Activated naive CD4-positive, alpha-beta T cell treated with anti-CD3 and anti-CD28 coated beads, Interleukin-2, amount 50 U/mL, for 72 hours (primary cell): ENCODE data around the gene MEIS2. TPM values are rescaled to one million over a fixed set of nuclear protein-coding genes. Genes with fewer than 3 reads are reported as not detected.

Experiments used
- ATAC-seq, 2 donors: fragments of 150-1000 bp; cut with Tn5 transposase; 2 replicates each; pipeline ENCODE4 v1.10.0; 2021; ENCODE audit warnings: mild to moderate bottlenecking in 2 of 2, moderate library complexity in 2 of 2
- DNase-seq, 2 donors: peaks; one replicate each; pipeline ENCODE4 v3.0.0; 2021 to 2022; ENCODE audit warnings: low spot score in 2 of 2
- H3K27ac Mint-ChIP-seq, 2 donors: one replicate each; pipeline ENCODE4 v1.8.0; 2022; ENCODE audit warnings: mild to moderate bottlenecking in 2 of 2, mixed read lengths in 2 of 2
- H3K36me3 Mint-ChIP-seq, 2 donors: one replicate each; pipeline ENCODE4 v1.8.0; 2022; ENCODE audit warnings: mixed read lengths in 2 of 2
- H3K9me3 Mint-ChIP-seq, 2 donors: one replicate each; pipeline ENCODE4 v1.8.0; 2022; ENCODE audit warnings: mixed read lengths in 2 of 2
- total RNA-seq, 2 donors: library from RNA; stranded (reverse); gene quantifications; one replicate each; pipeline ENCODE4 v1.2.3, GENCODE V29; 2022

MEIS2 gene
- total RNA-seq, 2 donors from 2014 or later, result 0.16 TPM; not detected in 1

- ATAC-seq, result no peak
- no peak for DNase-seq
- Mint-ChIP-seq H3K9me3 (peaks cover 0 to 6% of the 10 kb centered on the region in 2 donors), H3K27ac (no peak overlapping the region), H3K36me3 (peaks cover 22 to 27% of the 10 kb centered on the region in 2 donors)
Measured at GRCh38 chr15:36884518-36884875, 215.9 kb downstream of the MEIS2 start.

GRCh38 chr15:36883713-36884517 is 216.4 kb downstream of the MEIS2 start:
- ATAC-seq (peak in 1 of 2 donors; percentile 84), DNase-seq (peak in 1 of 2 donors; percentile 81)
- Mint-ChIP-seq H3K9me3 (peaks cover 0 to 6% of the 10 kb centered on the region in 2 donors), H3K36me3 (peaks cover 22 to 33% of the 10 kb centered on the region in 2 donors), H3K27ac (peak overlapping the region in 1 of 2 donors; percentile 29)

GRCh38 chr15:36882487-36883131 is 217.7 kb downstream of the MEIS2 start:
- Mint-ChIP-seq H3K9me3 (peaks cover 0 to 6% of the 10 kb centered on the region in 2 donors), H3K27ac (no peak overlapping the region), H3K36me3 (peaks cover 17 to 41% of the 10 kb centered on the region in 2 donors)
- DNase-seq, result no peak
- ATAC-seq, result no peak

- DNase-seq, result no peak
- H3K9me3 Mint-ChIP-seq, result peaks cover 0 to 6% of the 10 kb centered on the region in 2 donors
- peaks cover 12 to 44% of the 10 kb centered on the region in 2 donors for H3K36me3 Mint-ChIP-seq
- H3K27ac Mint-ChIP-seq, result no peak overlapping the region
- ATAC-seq, result no peak
Measured at GRCh38 chr15:36882056-36882455, 218.3 kb downstream of the MEIS2 start.

- no peak for DNase-seq
- Mint-ChIP-seq H3K27ac (no peak overlapping the region), H3K9me3 (peaks cover 0 to 6% of the 10 kb centered on the region in 2 donors), H3K36me3 (peaks cover 9 to 42% of the 10 kb centered on the region in 2 donors)
- ATAC-seq, result no peak
Measured at GRCh38 chr15:36881516-36881915, 218.8 kb downstream of the MEIS2 start.

- Mint-ChIP-seq H3K9me3 (peaks cover 0 to 4% of the 10 kb centered on the region in 2 donors), H3K36me3 (peaks cover 9 to 37% of the 10 kb centered on the region in 2 donors), H3K27ac (no peak overlapping the region)
- no peak for ATAC-seq
- no peak for DNase-seq
Measured at GRCh38 chr15:36880913-36881460, 219.4 kb downstream of the MEIS2 start.

GRCh38 chr15:36880224-36880912 is 220.0 kb downstream of the MEIS2 start:
- ATAC-seq (no peak), DNase-seq (no peak)
- H3K36me3 Mint-ChIP-seq, result peaks cover 9 to 31% of the 10 kb centered on the region in 2 donors
- no peaks in the 10 kb centered on the region for H3K9me3 Mint-ChIP-seq
- H3K27ac Mint-ChIP-seq, result no peak overlapping the region

- H3K27ac Mint-ChIP-seq, result peak overlapping the region in 1 of 2 donors; percentile 34
- peaks cover 9 to 26% of the 10 kb centered on the region in 2 donors for H3K36me3 Mint-ChIP-seq
- no peaks in the 10 kb centered on the region for H3K9me3 Mint-ChIP-seq
- DNase-seq (no peak), ATAC-seq (no peak)
Measured at GRCh38 chr15:36879568-36880222, 220.7 kb downstream of the MEIS2 start.

- Mint-ChIP-seq H3K36me3 (peaks cover 9 to 26% of the 10 kb centered on the region in 2 donors), H3K27ac (no peak overlapping the region), H3K9me3 (no peaks in the 10 kb centered on the region)
- DNase-seq, result no peak
- no peak for ATAC-seq
Measured at GRCh38 chr15:36878684-36879262, 221.6 kb downstream of the MEIS2 start.

- ATAC-seq, result peak in 1 of 2 donors; percentile 40
- Mint-ChIP-seq H3K27ac (no peak overlapping the region), H3K36me3 (peaks cover 9 to 26% of the 10 kb centered on the region in 2 donors), H3K9me3 (no peaks in the 10 kb centered on the region)
- DNase-seq, result no peak
Measured at GRCh38 chr15:36877796-36878683, 222.3 kb downstream of the MEIS2 start.

GRCh38 chr15:36877294-36877693 is 223.1 kb downstream of the MEIS2 start:
- Mint-ChIP-seq H3K9me3 (no peaks in the 10 kb centered on the region), H3K27ac (no peak overlapping the region), H3K36me3 (peaks cover 9 to 26% of the 10 kb centered on the region in 2 donors)
- ATAC-seq, result no peak
- DNase-seq, result no peak

GRCh38 chr15:36875740-36876334 is 224.5 kb downstream of the MEIS2 start:
- no peak for ATAC-seq
- H3K36me3 Mint-ChIP-seq, result peaks cover 4 to 20% of the 10 kb centered on the region in 2 donors
- H3K9me3 Mint-ChIP-seq, result no peaks in the 10 kb centered on the region
- no peak overlapping the region for H3K27ac Mint-ChIP-seq
- DNase-seq, result no peak

GRCh38 chr15:36874930-36875329 is 225.4 kb downstream of the MEIS2 start:
- Mint-ChIP-seq H3K27ac (no peak overlapping the region), H3K36me3 (peaks cover 0 to 19% of the 10 kb centered on the region in 2 donors), H3K9me3 (no peaks in the 10 kb centered on the region)
- ATAC-seq (no peak), DNase-seq (no peak)

GRCh38 chr15:36867436-36867835 is 232.9 kb downstream of the MEIS2 start:
- DNase-seq (no peak), ATAC-seq (no peak)
- H3K27ac Mint-ChIP-seq, result no peak overlapping the region
- peaks cover 0 to 4% of the 10 kb centered on the region in 2 donors for H3K9me3 Mint-ChIP-seq
- no peaks in the 10 kb centered on the region for H3K36me3 Mint-ChIP-seq

- no peaks in the 10 kb centered on the region for H3K36me3 Mint-ChIP-seq
Measured at GRCh38 chr15:36866896-36867295, 233.5 kb downstream of the MEIS2 start.

More at GRCh38 chr15:36866896-36867295, 233.5 kb downstream of the MEIS2 start:
- no peak overlapping the region for H3K27ac Mint-ChIP-seq
- DNase-seq (no peak), ATAC-seq (no peak)
- H3K9me3 Mint-ChIP-seq, result peaks cover 0 to 4% of the 10 kb centered on the region in 2 donors
